ENCODE results near the gene CDHR2. TPM values are rescaled to one million over a fixed set of nuclear protein-coding genes. Genes with fewer than 3 reads are reported as not detected.

Gene CDHR2
- total and polyA plus RNA-seq, 2 of the 13 experiments (the other 11 are each of a cell fraction or from before 2014, with no cell fraction given) = 17.9 to 20.9 TPM

DNA sequence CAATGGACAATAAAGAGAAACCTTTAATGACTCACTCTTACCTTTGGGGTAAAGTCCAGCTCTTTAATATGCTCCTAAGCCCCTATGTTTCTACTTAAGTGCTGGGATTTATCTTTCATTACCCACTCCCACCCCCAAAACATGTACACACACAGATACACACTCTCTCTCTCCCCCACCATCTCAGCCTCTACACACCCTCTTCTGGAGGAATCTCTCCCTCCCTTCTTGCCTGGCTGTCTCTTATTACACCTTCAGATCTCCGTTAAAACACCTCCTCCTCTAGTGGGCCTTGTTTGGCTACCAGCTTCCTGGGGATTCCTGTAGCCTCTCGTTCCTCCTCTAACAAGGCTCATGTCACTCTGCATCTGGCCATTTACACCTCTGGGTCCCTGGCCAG, 53.9 kb downstream of the CDHR2 start (continued):
- TF ChIP-seq, protein P1, sequence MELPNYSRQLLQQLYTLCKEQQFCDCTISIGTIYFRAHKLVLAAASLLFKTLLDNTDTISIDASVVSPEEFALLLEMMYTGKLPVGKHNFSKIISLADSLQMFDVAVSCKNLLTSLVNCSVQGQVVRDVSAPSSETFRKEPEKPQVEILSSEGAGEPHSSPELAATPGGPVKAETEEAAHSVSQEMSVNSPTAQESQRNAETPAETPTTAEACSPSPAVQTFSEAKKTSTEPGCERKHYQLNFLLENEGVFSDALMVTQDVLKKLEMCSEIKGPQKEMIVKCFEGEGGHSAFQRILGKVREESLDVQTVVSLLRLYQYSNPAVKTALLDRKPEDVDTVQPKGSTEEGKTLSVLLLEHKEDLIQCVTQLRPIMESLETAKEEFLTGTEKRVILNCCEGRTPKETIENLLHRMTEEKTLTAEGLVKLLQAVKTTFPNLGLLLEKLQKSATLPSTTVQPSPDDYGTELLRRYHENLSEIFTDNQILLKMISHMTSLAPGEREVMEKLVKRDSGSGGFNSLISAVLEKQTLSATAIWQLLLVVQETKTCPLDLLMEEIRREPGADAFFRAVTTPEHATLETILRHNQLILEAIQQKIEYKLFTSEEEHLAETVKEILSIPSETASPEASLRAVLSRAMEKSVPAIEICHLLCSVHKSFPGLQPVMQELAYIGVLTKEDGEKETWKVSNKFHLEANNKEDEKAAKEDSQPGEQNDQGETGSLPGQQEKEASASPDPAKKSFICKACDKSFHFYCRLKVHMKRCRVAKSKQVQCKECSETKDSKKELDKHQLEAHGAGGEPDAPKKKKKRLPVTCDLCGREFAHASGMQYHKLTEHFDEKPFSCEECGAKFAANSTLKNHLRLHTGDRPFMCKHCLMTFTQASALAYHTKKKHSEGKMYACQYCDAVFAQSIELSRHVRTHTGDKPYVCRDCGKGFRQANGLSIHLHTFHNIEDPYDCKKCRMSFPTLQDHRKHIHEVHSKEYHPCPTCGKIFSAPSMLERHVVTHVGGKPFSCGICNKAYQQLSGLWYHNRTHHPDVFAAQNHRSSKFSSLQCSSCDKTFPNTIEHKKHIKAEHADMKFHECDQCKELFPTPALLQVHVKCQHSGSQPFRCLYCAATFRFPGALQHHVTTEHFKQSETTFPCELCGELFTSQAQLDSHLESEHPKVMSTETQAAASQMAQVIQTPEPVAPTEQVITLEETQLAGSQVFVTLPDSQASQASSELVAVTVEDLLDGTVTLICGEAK (IDR thresholded peaks at IDR 0.05) = no peak
- TF ChIP-seq, protein P1 (CRISPR knock-in tag; IDR thresholded peaks at IDR 0.05) = no peak
- TF ChIP-seq MXI1 (IDR thresholded peaks at IDR 0.05; ENCODE audit: borderline replicate concordance, low read depth, low read length) (no peak), HNRNPLL (IDR thresholded peaks at IDR 0.05; ENCODE audit: low read depth, low read length, poor library complexity, severe bottlenecking) (no peak), ZNF292 (CRISPR knock-in tag; IDR thresholded peaks at IDR 0.05; ENCODE audit: borderline replicate concordance, low read depth) (no peak), DNMT1 (CRISPR knock-in tag; IDR thresholded peaks at IDR 0.05) (no peak), ZFP36L2 (CRISPR knock-in tag; IDR thresholded peaks at IDR 0.05) (no peak), ZNF562 (CRISPR knock-in tag; IDR thresholded peaks at IDR 0.05; ENCODE audit: borderline replicate concordance) (no peak)

Measured in HepG2 (cell line).